Sigmoid colon (tissue), 7 donors: ENCODE data around the gene STON1. TPM values are rescaled to one million over a fixed set of nuclear protein-coding genes. Genes with fewer than 3 reads are reported as not detected.

Source experiments
- DNase-seq: peaks from one replicate; pipeline ENCODE4 v3.0.0-alpha.2; 2019
- H3K27ac ChIP-seq, 4 donors: fragments of 200-600 bp; sonication (generic); one replicate each; pipeline ENCODE4 v1.5.1; 2016 to 2019; ENCODE audit warnings: mild to moderate bottlenecking in 1 of 4
- H3K27me3 ChIP-seq, 3 donors: fragments of 200-600 bp; sonication (generic); one replicate each; pipeline ENCODE4 v1.5.1; 2019; ENCODE audit warnings: mild to moderate bottlenecking in 1 of 3
- H3K36me3 ChIP-seq, 4 donors: fragments of 200-600 bp; sonication (generic); one replicate each; pipeline ENCODE4 v1.5.1; 2016 to 2019
- H3K4me1 ChIP-seq, 4 donors: fragments of 200-600 bp; sonication (generic); one replicate each; pipeline ENCODE4 v1.5.1; 2017 to 2019
- H3K4me3 ChIP-seq, 4 donors: fragments of 200-600 bp; sonication (generic); one replicate each; pipeline ENCODE4 v1.5.1; 2017 to 2019; ENCODE audit warnings: mild to moderate bottlenecking in 2 of 4, moderate library complexity in 1 of 4
- H3K9me3 ChIP-seq, 4 donors: fragments of 200-600 bp in 3 of 4; sonication (generic) in 3 of 4; one replicate each; pipeline versions ENCODE4 v1.5.1 to v1.6.1; 2013 to 2019
- CTCF ChIP-seq, 4 experiments: fragments of 450-650 bp in 3 of 4; fragments of 200-600 bp in 1 of 4; IDR thresholded peaks; one replicate each; pipeline ENCODE4 v1.5.1; 2016 to 2019; ENCODE audit warnings: antibody characterized with exemption in 4 of 4, mild to moderate bottlenecking in 3 of 4, moderate library complexity in 2 of 4
- EP300 ChIP-seq, 4 donors: sonication (generic); formaldehyde crosslinking; IDR thresholded peaks; one replicate each; pipeline ENCODE4 v1.6.1; 2017; ENCODE audit warnings: antibody characterized with exemption in 4 of 4
- POLR2A ChIP-seq, 2 donors: fragments of 450-650 bp; IDR thresholded peaks; one replicate each; pipeline ENCODE4 v1.6.1; 2016; ENCODE audit warnings: antibody characterized with exemption in 2 of 2, mild to moderate bottlenecking in 2 of 2, moderate library complexity in 2 of 2
- POLR2AphosphoS5 ChIP-seq, 4 donors: sonication (generic); formaldehyde crosslinking; IDR thresholded peaks; one replicate each; pipeline ENCODE4 v1.6.1; 2017; ENCODE audit warnings: antibody characterized with exemption in 4 of 4
- WGBS, 2 donors: extraction: QIAGEN DNeasy Blood & Tissue Kit; methylation state at CpG; one replicate each; pipeline ENCODE4 v1.1.7; 2013; 5-methylcytosine and 5-hydroxymethylcytosine counted together
- intact Hi-C: fragments of 100-400 bp; cut with DNase I; formaldehyde crosslinking; loops from one replicate; pipeline ENCODE4 v1.15.1; 2023
- polyA plus RNA-seq, 3 donors: library from polyadenylated mRNA; stranded (reverse); fragments of 200-250 nt; gene quantifications; one replicate each; pipeline ENCODE4 v1.2.3, GENCODE V29; 2013
- total RNA-seq, 4 donors: library from RNA; depleted of rRNA; stranded (reverse); fragments of >200 nt; gene quantifications; one replicate each; pipeline ENCODE4 v1.1.0, GENCODE V29; 2016
- donor health status: healthy with polysubstance abuse.
- donor health status: Bipolar disorder and iron deficiency.
- donor health status: healthy.

STON1 gene
- total and polyA plus RNA-seq, 7 donors = 1.8 to 218 (median 121) TPM

- H3K36me3 ChIP-seq = no peaks in the 10 kb centered on the region
- 39 to 54% methylated on average over 7 of the region's 7 CpGs for WGBS, 2 donors
- peak overlapping the region; percentile 93 to 98 (median 96) for H3K27ac ChIP-seq
- no peaks in the 10 kb centered on the region for H3K9me3 ChIP-seq
- intact Hi-C loops = no loop called here
- no peaks in the 10 kb centered on the region for H3K27me3 ChIP-seq
- H3K4me1 ChIP-seq = peaks cover 0 to 72% (median 60%) of the 10 kb centered on the region in 4 donors
- H3K4me3 ChIP-seq = peak overlapping the region; percentile 71 to 99 (median 84)
- DNase-seq = peak; percentile 88
- TF ChIP-seq POLR2AphosphoS5 (IDR thresholded peaks at IDR 0.05) = peak; percentile 33 to 87 (median 77)
- no peak for TF ChIP-seq CTCF (IDR thresholded peaks at IDR 0.05)
- TF ChIP-seq POLR2A (IDR thresholded peaks at IDR 0.05) = peak; percentile 53 to 79
Measured at GRCh38 chr2:48529194-48529593, 760 bp upstream of the STON1 start.

- Histone ChIP-seq H3K9me3 (no peaks in the 10 kb centered on the region), H3K36me3 (no peaks in the 10 kb centered on the region), H3K4me3 (peak overlapping the region; percentile 71 to 99 (median 84)), H3K27ac (peak overlapping the region; percentile 93 to 98 (median 96)), H3K4me1 (peaks cover 0 to 75% (median 64%) of the 10 kb centered on the region in 4 donors), H3K27me3 (no peaks in the 10 kb centered on the region)
- WGBS, 2 donors = 4 to 6% methylated on average over 15 of the region's 15 CpGs
- intact Hi-C loops = loop anchor here (2.0 to 5.0 kb wide), 3 partner anchors 47 to 59 kb away; no protein-coding TSS in a partner anchor
- peak; percentile 70 for DNase-seq
- TF ChIP-seq POLR2A (IDR thresholded peaks at IDR 0.05) = no peak
- TF ChIP-seq EP300 (IDR thresholded peaks at IDR 0.05) = no peak
- no peak for TF ChIP-seq POLR2AphosphoS5 (IDR thresholded peaks at IDR 0.05)
- TF ChIP-seq CTCF (IDR thresholded peaks at IDR 0.05) = no peak
Measured at GRCh38 chr2:48529676-48530032, 300 bp upstream of the STON1 start.

GRCh38 chr2:48531141-48531648, 1.2 kb downstream of the STON1 start:
- Histone ChIP-seq H3K9me3 (no peaks in the 10 kb centered on the region), H3K4me1 (peaks cover 0 to 76% (median 64%) of the 10 kb centered on the region in 4 donors), H3K27me3 (no peaks in the 10 kb centered on the region), H3K27ac (peak overlapping the region; percentile 93 to 98 (median 96)), H3K36me3 (no peaks in the 10 kb centered on the region), H3K4me3 (peak overlapping the region; percentile 71 to 99 (median 84))
- TF ChIP-seq POLR2AphosphoS5 (IDR thresholded peaks at IDR 0.05) (peak; percentile 26 to 76 (median 61)), EP300 (IDR thresholded peaks at IDR 0.05) (peak in 3 of 4 donors; percentile 4 to 20 (median 15)), POLR2A (IDR thresholded peaks at IDR 0.05) (peak; percentile 11 to 27), CTCF (IDR thresholded peaks at IDR 0.05) (no peak)
- 14 to 35% methylated on average over 6 of the region's 6 CpGs for WGBS, 2 donors
- intact Hi-C loops = loop anchor here (2.0 to 5.0 kb wide), 3 partner anchors 48 to 60 kb away; no protein-coding TSS in a partner anchor
- DNase-seq = peak; percentile 80

- DNase-seq = no peak
- intact Hi-C loops = loop anchor here (5.0 kb wide), 1 partner anchor 55 kb away; no protein-coding TSS in a partner anchor
- Histone ChIP-seq H3K27me3 (no peaks in the 10 kb centered on the region), H3K9me3 (no peaks in the 10 kb centered on the region), H3K36me3 (no peaks in the 10 kb centered on the region), H3K27ac (peak overlapping the region; percentile 93 to 98 (median 96)), H3K4me1 (peaks cover 0 to 69% (median 57%) of the 10 kb centered on the region in 4 donors), H3K4me3 (peak overlapping the region; percentile 71 to 99 (median 84))
- WGBS, 2 donors = 94 to 97% methylated on average over 7 of the region's 7 CpGs
- no peak for TF ChIP-seq POLR2A (IDR thresholded peaks at IDR 0.05)
- no peak for TF ChIP-seq EP300 (IDR thresholded peaks at IDR 0.05)
- no peak for TF ChIP-seq POLR2AphosphoS5 (IDR thresholded peaks at IDR 0.05)
- TF ChIP-seq CTCF (IDR thresholded peaks at IDR 0.05) = no peak
Measured at GRCh38 chr2:48532174-48532573, 2.2 kb downstream of the STON1 start.
